HepG2 (cell line): ENCODE measurements around the gene HEPACAM. TPM values are rescaled to one million over a fixed set of nuclear protein-coding genes. Genes with fewer than 3 reads are reported as not detected.

Experiments used
- ARID4A ChIP-seq: sonication (generic); formaldehyde crosslinking; IDR thresholded peaks from 2 replicates; pipeline ENCODE4 v1.5.0; 2020; ENCODE audit warnings: mild to moderate bottlenecking, missing genetic modification reagents, borderline replicate concordance
- ATF7-NPFF ChIP-seq: sonication (generic); formaldehyde crosslinking; IDR thresholded peaks from 2 replicates; pipeline ENCODE4 v1.8.1; 2023; ENCODE audit warnings: mild to moderate bottlenecking, low read depth, missing genetic modification reagents, moderate library complexity
- CENPX ChIP-seq: sonication (generic); formaldehyde crosslinking; IDR thresholded peaks from 2 replicates; pipeline ENCODE4 v1.9.0; 2021; ENCODE audit warnings: mild to moderate bottlenecking, missing genetic modification reagents, moderate library complexity
- FOXA1 ChIP-seq, 2 experiments: fragments of 450-650 bp in 1 of 2; sonication (generic) in 1 of 2; formaldehyde crosslinking in 1 of 2; IDR thresholded peaks; 2 replicates each; pipeline versions ENCODE4 v1.4.0 to v1.6.1; 2016 to 2020; ENCODE audit warnings: missing genetic modification reagents in 1 of 2
- MAFF ChIP-seq: IDR thresholded peaks from 2 replicates; pipeline ENCODE4 v1.6.1; 2011; ENCODE audit warnings: low read depth, low read length, improper control_type of control experiment
- MTA1 ChIP-seq: sonication (generic); formaldehyde crosslinking; IDR thresholded peaks from 2 replicates; pipeline ENCODE4 v1.4.0; 2020; ENCODE audit warnings: missing genetic modification reagents, mild to moderate bottlenecking, borderline replicate concordance
- NFIB ChIP-seq: sonication (generic); formaldehyde crosslinking; IDR thresholded peaks from 2 replicates; pipeline ENCODE4 v1.9.0; 2021; ENCODE audit warnings: missing genetic modification reagents, mild to moderate bottlenecking, borderline replicate concordance
- REXO4 ChIP-seq: sonication (generic); formaldehyde crosslinking; IDR thresholded peaks from 2 replicates; pipeline ENCODE4 v1.8.0; 2022; ENCODE audit warnings: missing genetic modification reagents, mild to moderate bottlenecking, borderline replicate concordance
- RFX3 ChIP-seq: IDR thresholded peaks from 2 replicates; pipeline ENCODE4 v1.6.1; 2016; ENCODE audit warnings: missing biosample characterization, missing genetic modification reagents
- ZBTB7B ChIP-seq: sonication (generic); formaldehyde crosslinking; IDR thresholded peaks from 2 replicates; pipeline ENCODE4 v1.4.0; 2020; ENCODE audit warnings: missing genetic modification reagents
- ZFP1 ChIP-seq: IDR thresholded peaks from 2 replicates; pipeline ENCODE4 v1.6.1; 2016
- ZNF18 ChIP-seq: sonication (generic); formaldehyde crosslinking; IDR thresholded peaks from 2 replicates; pipeline ENCODE4 v1.8.0; 2022; ENCODE audit warnings: mild to moderate bottlenecking, missing genetic modification reagents; ENCODE audit not compliant: insufficient replicate concordance
- ZNF362 ChIP-seq: sonication (generic); formaldehyde crosslinking; IDR thresholded peaks from 2 replicates; pipeline ENCODE4 v1.4.0; 2020; ENCODE audit warnings: missing genetic modification reagents, mild to moderate bottlenecking, borderline replicate concordance
- ZNF510 ChIP-seq: sonication (generic); formaldehyde crosslinking; IDR thresholded peaks from 2 replicates; pipeline ENCODE4 v1.4.0; 2020; ENCODE audit warnings: low read depth, mild to moderate bottlenecking, missing genetic modification reagents
- ZNF512 ChIP-seq: sonication (generic); formaldehyde crosslinking; IDR thresholded peaks from 2 replicates; pipeline ENCODE4 v1.4.0; 2020; ENCODE audit warnings: mild to moderate bottlenecking, missing genetic modification reagents
- ZNF605 ChIP-seq: sonication (generic); formaldehyde crosslinking; IDR thresholded peaks from 2 replicates; pipeline ENCODE4 v1.8.0; 2022; ENCODE audit warnings: mild to moderate bottlenecking, missing genetic modification reagents
- ZNF616 ChIP-seq: sonication (generic); formaldehyde crosslinking; IDR thresholded peaks from 2 replicates; pipeline ENCODE4 v1.5.0; 2020; ENCODE audit warnings: low read depth, mild to moderate bottlenecking, missing genetic modification reagents
- ZSCAN9 ChIP-seq: IDR thresholded peaks from 2 replicates; pipeline ENCODE4 v1.6.1; 2016; ENCODE audit warnings: borderline replicate concordance
- ZZZ3 ChIP-seq: sonication (generic); formaldehyde crosslinking; IDR thresholded peaks from 2 replicates; pipeline ENCODE4 v1.4.0; 2020; ENCODE audit warnings: missing genetic modification reagents, mild to moderate bottlenecking, borderline replicate concordance
- polyA plus RNA-seq, 8 experiments: library from polyadenylated mRNA; depleted of rRNA in 3 of 8; stranded (reverse) in 7 of 8; unstranded in 1 of 8; fragments of >200 nt; fragmentation: Illumina TruSeq in 4 of 8; extraction: Trizol in 4 of 8; gene quantifications; 2 replicates each; pipeline versions ENCODE4 v1.2.1 to v1.2.3, GENCODE V29; 2011 to 2016; ENCODE audit warnings: low read depth in 4 of 8, missing spikeins in 1 of 8, mixed read lengths in 1 of 8; ENCODE audit not compliant: insufficient read depth in 1 of 8
- total RNA-seq, 5 experiments: library from RNA; depleted of rRNA; stranded (reverse); fragments of >200 nt; fragmentation: Illumina TruSeq; extraction: Trizol; gene quantifications; 2 replicates each; pipeline ENCODE4 v1.2.3, GENCODE V29; 2016; ENCODE audit warnings: low read depth in 1 of 5

The HEPACAM gene
- total and polyA plus RNA-seq, 2 of the 13 experiments (the other 11 are each of a cell fraction or from before 2014, with no cell fraction given), result 66.9 to 121 TPM

- TF ChIP-seq ARID4A (CRISPR knock-in tag), result peak; percentile 25; the same call in 1 of the 2 replicates
- 0 out of 2 replicates have a peak, but pooled peaks have one; percentile 72 for TF ChIP-seq ZNF510 (CRISPR knock-in tag)
- TF ChIP-seq ZNF512 (CRISPR knock-in tag), result 0 out of 2 replicates have a peak, but pooled peaks have one; percentile 22
- no peak for TF ChIP-seq ATF7-NPFF (CRISPR knock-in tag)
- no peak for TF ChIP-seq NFIB (CRISPR knock-in tag)
- TF ChIP-seq REXO4 (CRISPR knock-in tag), result no peak
- TF ChIP-seq MAFF, result no peak
- TF ChIP-seq ZFP1 (CRISPR knock-in tag), result no peak
- peak; percentile 69; the same call in 1 of the 2 replicates for TF ChIP-seq ZNF605 (CRISPR knock-in tag)
- no peak for TF ChIP-seq RFX3 (CRISPR knock-in tag)
- TF ChIP-seq ZNF362 (CRISPR knock-in tag), result peak; percentile 60; the same call in 1 of the 2 replicates
- TF ChIP-seq ZZZ3, result no peak
- no peak for TF ChIP-seq FOXA1 (IDR thresholded peaks at IDR 0.05)
- peak; percentile 64 for TF ChIP-seq FOXA1 (CRISPR knock-in tag; IDR thresholded peaks at IDR 0.05)
- TF ChIP-seq MTA1 (CRISPR knock-in tag), result peak; percentile 19; the same call in 1 of the 2 replicates
- TF ChIP-seq ZNF616 (CRISPR knock-in tag), result no peak
- TF ChIP-seq ZBTB7B, result no peak; the same call in 1 of the 2 replicates
- TF ChIP-seq CENPX (CRISPR knock-in tag), result no peak
- no peak for TF ChIP-seq ZNF18 (CRISPR knock-in tag)
- TF ChIP-seq ZSCAN9 (CRISPR knock-in tag), result no peak
Observed at GRCh38 chr11:124882339-124883071, 53.3 kb downstream of the HEPACAM start (continued).
